Cardiac muscle cell (in vitro differentiated cells and primary cell): ENCODE measurements around the gene TMEM255B. TPM values are rescaled to one million over a fixed set of nuclear protein-coding genes. Genes with fewer than 3 reads are reported as not detected.

ENCODE experiments used
- DNase-seq, 2 donors: peaks; one replicate each; pipeline versions ENCODE4 v3.0.0 to v3.0.0-alpha.2; 2010 to 2017; ENCODE audit warnings: low read depth in 1 of 2, low spot score in 1 of 2
- H3K27ac ChIP-seq: fragments of 200-600 bp; sonication (generic); 2 replicates; pipeline ENCODE4 v1.5.1; 2016
- H3K27me3 ChIP-seq: fragments of 200-600 bp; sonication (generic); 2 replicates; pipeline ENCODE4 v1.6.0; 2016; ENCODE audit warnings: control low read depth
- H3K36me3 ChIP-seq: fragments of 200-600 bp; sonication (generic); 2 replicates; pipeline ENCODE4 v1.5.1; 2016; ENCODE audit warnings: control low read depth
- H3K4me1 ChIP-seq: fragments of 200-600 bp; sonication (generic); 2 replicates; pipeline ENCODE4 v1.8.1; 2017; ENCODE audit warnings: low read depth, mild to moderate bottlenecking, mixed run types
- H3K4me3 ChIP-seq: fragments of 200-600 bp; sonication (generic); 2 replicates; pipeline ENCODE4 v1.5.1; 2016; ENCODE audit warnings: mild to moderate bottlenecking
- H3K9me3 ChIP-seq: fragments of 200-600 bp; sonication (generic); 2 replicates; pipeline ENCODE4 v1.5.1; 2017; ENCODE audit warnings: low read depth, mild to moderate bottlenecking, control low read depth
- CTCF ChIP-seq: IDR thresholded peaks from 2 replicates; pipeline ENCODE4 v1.5.1; 2012; ENCODE audit warnings: low read depth, mild to moderate bottlenecking, low read length
- polyA plus RNA-seq: library from polyadenylated mRNA; unstranded; fragments of >200 nt; fragmentation: Nextera tagmentation; extraction: Ambion mirVana; gene quantifications from 2 replicates; pipeline ENCODE4 v1.2.1, GENCODE V29; 2016
- total RNA-seq: library from RNA; depleted of rRNA; stranded (reverse); fragments of >200 nt; gene quantifications from 2 replicates; pipeline ENCODE4 v1.2.3, GENCODE V29; 2016

TMEM255B gene
- total and polyA plus RNA-seq, 2 experiments from 2014 or later = 0.17 TPM; not detected in 1

GRCh38 chr13:113746143-113746525 is 12.9 kb upstream of the TMEM255B start:
- H3K4me1 ChIP-seq = no peaks in the 10 kb centered on the region
- H3K9me3 ChIP-seq = no peaks in the 10 kb centered on the region
- H3K27me3 ChIP-seq = no peaks in the 10 kb centered on the region
- peak overlapping the region; percentile 30 for H3K27ac ChIP-seq
- no peak overlapping the region for H3K4me3 ChIP-seq
- TF ChIP-seq CTCF = no peak
- H3K36me3 ChIP-seq = no peaks in the 10 kb centered on the region
- peak; percentile 12 to 17 for DNase-seq

GRCh38 chr13:113746671-113747070 is 12.4 kb upstream of the TMEM255B start:
- no peaks in the 10 kb centered on the region for H3K27me3 ChIP-seq
- peak overlapping the region; percentile 30 for H3K27ac ChIP-seq
- H3K4me3 ChIP-seq = no peak overlapping the region
- H3K9me3 ChIP-seq = no peaks in the 10 kb centered on the region
- TF ChIP-seq CTCF = no peak
- no peaks in the 10 kb centered on the region for H3K36me3 ChIP-seq
- DNase-seq = no peak
- H3K4me1 ChIP-seq = no peaks in the 10 kb centered on the region

GRCh38 chr13:113747291-113747833 is 11.7 kb upstream of the TMEM255B start:
- Histone ChIP-seq H3K27ac (no peak overlapping the region), H3K36me3 (no peaks in the 10 kb centered on the region), H3K4me3 (no peak overlapping the region), H3K4me1 (no peaks in the 10 kb centered on the region), H3K9me3 (no peaks in the 10 kb centered on the region), H3K27me3 (no peaks in the 10 kb centered on the region)
- TF ChIP-seq CTCF = no peak
- DNase-seq = no peak

- no peak for TF ChIP-seq CTCF
- H3K36me3 ChIP-seq = no peaks in the 10 kb centered on the region
Observed at GRCh38 chr13:113748101-113748861, 10.7 kb upstream of the TMEM255B start.

GRCh38 chr13:113748862-113749451 is 10.1 kb upstream of the TMEM255B start:
- H3K36me3 ChIP-seq = no peaks in the 10 kb centered on the region
- no peaks in the 10 kb centered on the region for H3K4me1 ChIP-seq
- no peak overlapping the region for H3K27ac ChIP-seq
- H3K4me3 ChIP-seq = no peak overlapping the region
- no peak for DNase-seq
- no peaks in the 10 kb centered on the region for H3K9me3 ChIP-seq
- no peaks in the 10 kb centered on the region for H3K27me3 ChIP-seq
- no peak for TF ChIP-seq CTCF

More at GRCh38 chr13:113748101-113748861, 10.7 kb upstream of the TMEM255B start:
- Histone ChIP-seq H3K4me3 (no peak overlapping the region), H3K9me3 (no peaks in the 10 kb centered on the region), H3K4me1 (no peaks in the 10 kb centered on the region), H3K27ac (no peak overlapping the region), H3K27me3 (no peaks in the 10 kb centered on the region)
- no peak for DNase-seq
